ENCODE results near the gene CLMP.

CLMP gene

GRCh38 chr11:123195188-123196059 lies at the start of gene CLMP:
Gene CLMP, minus strand, starts transcription at chr11:123195248. Its CDS starts 308 bp downstream, at chr11:123194940.
- DNase-seq (ENCODE audit: low read depth in 1 of 2, low spot score in 1 of 2): no peak

DNA sequence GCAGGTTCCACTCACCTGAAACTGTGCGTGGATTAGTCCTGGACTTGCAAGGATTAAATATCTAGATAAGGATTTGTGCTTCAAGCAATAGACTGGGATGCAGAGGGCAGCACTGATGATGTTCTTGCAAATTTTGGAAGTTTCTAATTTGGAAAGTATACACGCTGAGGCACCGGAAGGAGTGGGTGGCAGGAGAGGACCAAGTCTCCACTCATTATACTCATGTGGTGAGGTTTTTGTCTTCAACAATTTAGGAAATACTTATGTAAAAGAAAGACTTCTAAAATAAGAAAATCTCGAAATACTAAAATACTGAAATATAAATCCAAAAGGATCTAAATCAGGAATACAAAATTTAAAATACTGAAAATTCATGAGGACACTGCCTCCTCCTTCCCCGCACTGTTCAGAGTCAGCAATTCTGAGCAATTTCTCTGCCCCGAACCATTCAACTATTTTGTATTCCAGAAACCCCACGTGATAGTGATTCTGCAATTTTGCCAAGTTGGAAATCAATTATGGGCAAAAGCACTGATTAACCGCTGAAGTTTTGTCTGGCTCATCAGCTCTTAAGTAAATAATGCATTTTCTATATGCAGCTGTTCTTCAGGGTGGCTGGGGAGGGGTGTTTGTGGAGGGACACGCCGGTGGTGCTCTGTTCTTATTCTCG lies 47.0 kb upstream of the CLMP start:
- no peak for DNase-seq (ENCODE audit: low read depth in 1 of 2, low spot score in 1 of 2)

- DNase-seq (ENCODE audit: low read depth in 1 of 2, low spot score in 1 of 2): no peak
Observed at GRCh38 chr11:123241294-123241693, 46.2 kb upstream of the CLMP start.

DNA sequence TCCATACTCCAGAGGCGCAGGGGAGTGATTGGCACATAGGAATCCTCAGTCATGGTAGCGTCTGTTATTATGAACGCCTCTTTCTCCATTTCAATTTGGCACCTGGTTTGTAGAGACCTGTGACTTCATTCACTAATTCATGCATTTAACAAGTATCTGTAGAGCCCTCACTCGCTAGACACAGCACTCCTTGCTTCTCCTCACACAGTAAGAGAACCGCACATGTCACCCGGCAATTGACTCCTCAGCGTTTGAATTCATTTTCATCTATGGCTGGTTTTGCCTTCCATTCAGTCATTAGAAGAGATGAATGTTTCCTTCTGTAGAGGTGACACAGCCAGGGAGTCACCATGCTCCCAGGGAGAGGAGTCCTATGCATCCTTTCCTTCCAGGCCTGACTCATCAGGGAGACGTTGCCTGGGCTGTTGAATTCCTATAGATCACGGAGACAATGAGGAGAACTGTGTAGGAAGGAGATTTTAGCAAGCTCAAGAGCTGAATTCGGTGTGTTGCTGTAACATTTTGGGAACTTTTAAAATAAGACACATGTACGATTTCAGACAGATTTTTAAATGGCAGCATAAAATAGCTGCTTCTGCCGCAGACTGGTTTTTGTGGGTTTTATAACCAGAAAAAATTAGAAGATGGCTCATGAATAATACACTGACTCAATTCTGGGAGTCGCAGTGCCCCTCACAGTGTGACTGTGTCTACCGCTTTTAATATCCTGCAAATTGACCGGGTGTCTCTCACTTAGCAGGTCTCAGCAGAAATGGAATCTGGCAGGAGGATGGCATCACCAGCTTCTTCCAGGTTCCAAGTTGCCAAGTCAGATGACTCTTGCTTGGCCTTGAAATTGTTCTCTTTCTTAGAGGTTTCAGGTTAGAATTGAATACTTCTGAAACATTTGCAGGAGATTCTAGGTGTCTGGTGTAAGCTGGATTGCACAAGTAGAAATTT lies 44.4 kb upstream of the CLMP start:
- DNase-seq (ENCODE audit: low read depth in 1 of 2, low spot score in 1 of 2): no peak

DNA sequence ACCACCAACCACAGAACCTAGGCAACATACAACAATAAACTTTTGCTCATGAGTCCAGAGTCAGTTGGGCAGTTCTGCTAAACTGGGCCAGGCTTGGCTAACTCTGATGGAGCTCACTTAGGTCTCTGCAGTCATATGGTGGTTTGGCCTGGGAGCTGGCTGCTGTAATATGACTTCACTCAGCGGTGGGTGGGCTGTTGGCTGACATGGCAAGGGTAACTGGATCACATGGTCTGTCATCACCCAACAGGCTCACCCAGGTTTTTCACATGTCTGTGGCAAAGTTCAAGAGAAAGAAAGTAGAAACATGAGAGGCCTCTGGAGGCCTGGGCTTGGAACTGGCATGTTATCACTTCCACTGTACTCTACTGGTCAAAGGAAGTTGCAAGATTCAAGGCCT lies 43.2 kb upstream of the CLMP start:
- DNase-seq (ENCODE audit: low read depth in 1 of 2, low spot score in 1 of 2): no peak

DNA sequence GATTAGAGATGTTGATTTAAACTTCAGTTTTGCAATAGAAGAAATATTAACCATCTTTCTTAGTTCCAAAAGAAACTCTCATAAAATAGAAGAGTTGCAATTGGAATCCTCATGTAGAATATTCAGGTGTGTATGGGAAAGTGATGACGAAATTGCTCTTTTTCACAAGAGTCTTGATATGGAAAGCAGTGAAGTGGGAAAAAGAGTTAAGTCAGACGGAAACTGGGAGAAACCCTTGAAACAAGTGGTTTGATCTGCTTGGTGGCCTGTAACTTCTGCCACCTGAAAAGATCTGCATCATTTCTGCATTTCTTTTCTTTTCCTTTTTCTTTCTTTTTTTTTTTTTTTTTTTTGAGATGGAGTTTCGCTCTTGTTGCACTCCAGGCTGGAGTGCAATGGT lies 41.8 kb upstream of the CLMP start:
- no peak for DNase-seq (ENCODE audit: low read depth in 1 of 2, low spot score in 1 of 2)

- no peak for DNase-seq (ENCODE audit: low read depth in 1 of 2, low spot score in 1 of 2)
Observed at GRCh38 chr11:123235656-123236261, 40.7 kb upstream of the CLMP start.

DNA sequence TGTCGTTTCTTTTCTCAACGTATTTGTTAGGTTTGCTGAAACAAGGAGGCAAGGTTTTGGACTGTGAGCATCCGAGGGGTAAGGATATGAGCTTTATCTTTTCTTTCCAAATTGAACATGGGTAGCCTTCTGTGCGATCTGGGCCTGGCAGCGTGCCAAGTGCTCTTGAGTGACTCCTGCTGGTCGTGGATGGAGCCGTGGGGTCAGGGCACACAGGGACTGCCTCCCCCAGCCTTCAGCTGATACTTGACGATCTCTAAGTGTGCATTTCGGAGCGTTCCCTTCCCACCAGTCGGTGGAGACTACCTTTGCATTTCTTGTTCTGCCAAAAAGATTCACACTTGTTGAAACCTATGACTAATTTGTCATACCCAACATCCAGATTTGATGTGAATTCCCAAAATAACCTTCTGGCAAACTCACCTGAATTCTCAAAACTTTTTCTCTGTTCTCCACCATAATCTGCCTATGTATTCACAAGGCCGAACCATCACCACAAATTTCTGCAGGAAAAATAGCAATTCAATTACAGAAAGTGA lies 40.1 kb upstream of the CLMP start:
- DNase-seq (ENCODE audit: low read depth in 1 of 2, low spot score in 1 of 2): peak; percentile 13 to 21

- no peak for DNase-seq (ENCODE audit: low read depth in 1 of 2, low spot score in 1 of 2)
Observed at GRCh38 chr11:123233975-123234334, 38.9 kb upstream of the CLMP start.

DNA sequence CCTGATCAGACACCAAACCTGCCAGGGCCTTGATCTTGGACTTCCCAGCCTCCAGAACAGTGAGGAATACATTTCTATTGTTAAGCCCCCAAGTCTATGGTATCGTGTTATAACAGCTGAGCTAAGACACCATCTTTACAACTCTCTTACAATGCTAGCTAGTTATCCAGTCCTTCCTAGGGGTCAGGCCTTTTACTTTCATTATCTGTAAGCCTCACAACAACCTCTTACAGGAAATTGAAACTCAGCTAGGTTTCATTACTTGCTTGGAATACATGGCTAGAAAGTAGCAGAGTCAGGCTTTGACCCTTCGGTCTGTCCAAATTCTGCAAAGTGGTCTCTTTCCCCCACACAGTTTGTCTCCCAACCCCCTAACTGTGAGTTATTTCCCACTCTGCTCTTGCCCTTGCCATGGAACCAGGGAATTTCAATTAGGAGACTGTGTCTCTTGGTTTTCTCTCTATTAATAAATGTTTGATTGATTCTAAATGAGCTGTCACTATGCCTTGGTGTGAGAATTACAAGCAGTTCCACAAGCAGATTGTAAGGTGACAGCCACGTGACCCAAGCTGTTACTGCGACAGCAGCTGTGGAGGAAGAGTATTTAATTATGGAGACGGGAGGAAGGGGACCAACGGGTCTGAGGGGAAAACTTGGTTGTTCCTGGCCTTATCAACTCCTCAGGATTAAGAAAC lies 38.4 kb upstream of the CLMP start:
- DNase-seq (ENCODE audit: low read depth in 1 of 2, low spot score in 1 of 2): no peak

GRCh38 chr11:123231777-123232176 lies 36.7 kb upstream of the CLMP start:
- DNase-seq (ENCODE audit: low read depth in 1 of 2, low spot score in 1 of 2): no peak

DNA sequence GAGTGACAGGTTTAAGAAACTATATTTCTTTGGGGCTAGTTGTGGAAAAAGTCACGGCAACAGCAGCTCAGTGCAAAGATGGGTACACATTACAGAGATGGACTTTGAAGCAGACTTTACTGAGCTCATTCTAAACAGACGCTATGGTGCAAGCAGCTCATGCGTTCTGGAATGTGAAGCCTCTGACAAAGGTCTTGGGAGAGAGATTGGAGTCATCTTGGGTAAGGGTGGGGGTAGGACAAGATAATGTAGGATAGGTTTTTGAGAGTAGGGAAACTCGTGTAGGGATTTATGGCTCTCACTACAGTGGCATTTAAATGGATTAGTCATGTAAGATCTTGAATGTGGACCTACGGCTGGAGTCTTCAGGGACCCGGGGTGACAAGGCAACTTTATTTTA lies 36.2 kb upstream of the CLMP start:
- no peak for DNase-seq (ENCODE audit: low read depth in 1 of 2, low spot score in 1 of 2)

- DNase-seq (ENCODE audit: low read depth in 1 of 2, low spot score in 1 of 2): no peak
Observed at GRCh38 chr11:123230346-123230745, 35.3 kb upstream of the CLMP start.

- DNase-seq (ENCODE audit: low read depth in 1 of 2, low spot score in 1 of 2): no peak
Observed at GRCh38 chr11:123228496-123229163, 33.6 kb upstream of the CLMP start.

DNA sequence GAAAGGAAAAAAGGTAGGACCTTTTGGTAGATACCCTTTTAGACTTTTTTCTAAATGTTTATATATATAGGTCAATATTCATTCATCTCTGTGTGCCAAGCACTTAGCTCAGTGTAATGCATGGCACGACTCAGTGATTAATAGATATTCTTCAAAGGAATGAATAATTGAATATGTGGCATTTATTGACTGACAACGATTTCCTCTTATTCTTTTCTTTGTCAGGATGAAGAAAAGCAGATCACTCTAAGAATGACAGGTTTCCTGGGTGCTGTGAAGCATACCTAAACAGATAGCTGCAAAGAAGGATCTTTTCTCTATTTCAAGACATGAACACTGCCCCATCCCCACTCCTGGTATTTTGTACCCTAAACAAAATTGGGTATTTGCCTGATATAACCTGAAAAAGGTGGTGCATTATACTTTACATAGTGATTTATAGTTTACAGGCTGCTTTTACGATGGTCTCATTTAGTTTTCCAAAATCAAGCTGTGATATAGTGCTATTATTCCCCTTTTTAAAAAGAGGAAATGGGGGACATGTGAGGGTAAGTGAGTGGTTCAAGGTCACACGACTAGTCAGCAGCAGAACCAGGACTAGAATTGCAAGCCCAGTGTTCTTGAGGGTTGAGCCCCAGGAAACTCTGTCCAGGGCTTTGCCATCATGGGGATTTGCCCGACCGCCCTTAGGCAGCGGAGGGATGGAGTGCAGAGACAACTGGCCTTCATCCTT lies 32.9 kb upstream of the CLMP start:
- DNase-seq (ENCODE audit: low read depth in 1 of 2, low spot score in 1 of 2): no peak

GRCh38 chr11:123221584-123221983 lies 26.5 kb upstream of the CLMP start:
- DNase-seq (ENCODE audit: low read depth in 1 of 2, low spot score in 1 of 2): no peak

DNA sequence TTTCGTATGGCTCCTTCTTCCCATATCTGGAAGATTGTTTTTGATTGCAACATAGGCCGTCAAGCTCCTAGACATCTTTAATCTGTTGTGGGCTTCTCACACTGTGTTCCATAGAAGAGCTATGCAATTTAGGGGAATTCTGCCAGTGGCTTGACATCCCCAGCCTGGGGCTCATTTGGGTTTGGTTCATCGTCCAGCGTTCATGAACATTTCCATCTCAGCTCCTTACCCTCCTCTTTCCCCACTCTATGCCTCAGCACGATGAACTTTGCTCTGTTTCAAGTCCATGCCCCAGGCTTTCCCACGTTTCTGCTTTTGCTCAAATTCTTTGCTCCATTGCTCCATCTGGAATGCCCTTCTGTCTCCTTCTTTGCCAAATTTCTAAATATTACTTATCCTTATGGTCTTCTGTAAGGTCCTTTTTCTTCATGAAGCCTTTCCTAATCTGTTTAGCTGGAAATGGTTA lies 26.1 kb upstream of the CLMP start:
- no peak for DNase-seq (ENCODE audit: low read depth in 1 of 2, low spot score in 1 of 2)

DNA sequence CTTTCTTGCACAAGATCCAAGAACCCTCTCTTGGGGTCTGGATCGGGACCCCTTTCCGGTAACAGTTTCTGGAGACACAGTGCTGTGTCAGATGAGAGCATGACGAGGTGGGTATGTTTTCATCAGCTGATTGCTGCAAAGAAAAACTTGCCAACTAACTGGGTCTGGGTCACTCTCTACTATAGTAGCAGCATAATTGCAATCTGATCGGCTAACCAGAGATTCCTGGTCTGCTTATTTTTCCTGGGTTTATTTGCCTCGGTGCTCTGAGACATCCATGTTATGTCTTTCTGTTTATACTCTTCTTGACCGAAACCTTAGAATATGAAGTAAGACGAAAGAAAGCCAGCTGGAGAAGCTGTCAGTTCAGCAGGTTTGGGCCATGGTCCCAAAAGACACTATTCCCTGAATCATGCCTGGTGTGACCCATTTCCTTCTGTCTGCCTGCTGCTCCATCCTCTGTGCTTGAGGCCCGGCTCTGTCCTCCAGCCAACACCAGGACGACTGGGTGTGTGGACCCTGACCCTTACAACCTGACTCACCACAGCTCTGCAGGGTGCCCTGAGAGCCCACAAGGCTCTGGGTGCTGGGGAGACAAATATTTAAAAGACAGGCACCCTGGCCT lies 24.1 kb upstream of the CLMP start:
- no peak for DNase-seq (ENCODE audit: low read depth in 1 of 2, low spot score in 1 of 2)
